Liver (tissue), 3 donors: ENCODE results near the gene TMEM170B.

ENCODE experiments used
- CTCF ChIP-seq: fragments of 150-350 bp; IDR thresholded peaks from 2 replicates; pipeline ENCODE4 v1.5.1; 2017; ENCODE audit warnings: improper control_type of control experiment, low read depth, low read length; ENCODE audit not compliant: missing input control
- MAX ChIP-seq: IDR thresholded peaks from 2 replicates; pipeline ENCODE4 v1.6.1; 2016; ENCODE audit warnings: antibody characterized with exemption
- NR2F2 ChIP-seq: IDR thresholded peaks from 2 replicates; pipeline ENCODE4 v1.6.1; 2016; ENCODE audit warnings: antibody characterized with exemption
- donor health status: healthy.
- donor health status: healthy.

- no peak for TF ChIP-seq CTCF
- no peak for TF ChIP-seq MAX
- no peak for TF ChIP-seq NR2F2
Measured at GRCh38 chr6:11631008-11631407, 93.5 kb downstream of the TMEM170B start.
